HEK293 (cell line): ENCODE results near the gene RPS6KA5.

ENCODE experiments used
- CTCF ChIA-PET: fragments of 350-600 bp; formaldehyde crosslinking; extraction: SDS; loops from one replicate; lab custom pipeline; 2021; ENCODE audit warnings: antibody characterized with exemption; lab: Yijun Ruan, JAX
- POLR2A ChIA-PET: fragments of 300-600 bp; formaldehyde crosslinking; extraction: SDS; loops from one replicate; lab custom pipeline; 2020; ENCODE audit warnings: antibody characterized with exemption, inconsistent platforms; lab: Yijun Ruan, JAX
- H3K27ac ChIP-seq: fragments of 200-500 bp; sonication (Bioruptor generic); 2 replicates; pipeline ENCODE4 v1.5.1; 2014; ENCODE audit warnings: low read depth, low read length, control low read depth, inconsistent platforms; ENCODE audit errors: extremely low read depth
- H3K36me3 ChIP-seq, 2 experiments: fragments of 200-500 bp in 1 of 2; sonication (Bioruptor generic) in 1 of 2; 1 replicate in 1 of 2; 2 replicates in 1 of 2; pipeline ENCODE4 v1.5.1; 2014 to 2017; ENCODE audit warnings: inconsistent platforms in 2 of 2, low read length in 2 of 2; ENCODE audit not compliant: control insufficient read depth in 2 of 2, insufficient read depth in 1 of 2
- H3K4me1 ChIP-seq: fragments of 200-500 bp; sonication (Bioruptor generic); 2 replicates; pipeline ENCODE4 v1.5.1; 2014; ENCODE audit warnings: mild to moderate bottlenecking, low read length, inconsistent platforms; ENCODE audit not compliant: control insufficient read depth, insufficient read depth
- H3K4me3 ChIP-seq: 2 replicates; pipeline ENCODE4 v1.5.1; 2011; ENCODE audit warnings: low read depth, mild to moderate bottlenecking, control low read depth, low read length, moderate library complexity
- H3K9me3 ChIP-seq: fragments of 200-500 bp; sonication (Bioruptor generic); 2 replicates; pipeline ENCODE4 v1.5.1; 2014; ENCODE audit warnings: low read depth, low read length, inconsistent platforms; ENCODE audit not compliant: control insufficient read depth, insufficient read depth
- FEZF1 ChIP-seq: fragments of 450-650 bp; formaldehyde crosslinking; IDR thresholded peaks from 2 replicates; pipeline ENCODE4 v1.5.1; 2016; ENCODE audit warnings: missing biosample characterization, missing genetic modification characterization
- KLF10 ChIP-seq: fragments of 450-650 bp; IDR thresholded peaks from 2 replicates; pipeline ENCODE4 v1.5.1; 2018; ENCODE audit warnings: missing biosample characterization, mild to moderate bottlenecking, missing genetic modification characterization
- KLF8 ChIP-seq: fragments of 450-650 bp; formaldehyde crosslinking; IDR thresholded peaks from 2 replicates; pipeline ENCODE4 v1.5.1; 2016; ENCODE audit warnings: missing biosample characterization, missing genetic modification characterization
- MEIS1 ChIP-seq: sonication (generic); formaldehyde crosslinking; IDR thresholded peaks from 2 replicates; pipeline ENCODE4 v1.8.1; 2022; ENCODE audit warnings: missing genetic modification reagents, mild to moderate bottlenecking, borderline replicate concordance
- SP3 ChIP-seq: fragments of 450-650 bp; formaldehyde crosslinking; IDR thresholded peaks from 2 replicates; pipeline ENCODE4 v1.5.1; 2016; ENCODE audit warnings: missing biosample characterization, missing genetic modification characterization
- YY1 ChIP-seq: fragments of 450-650 bp; formaldehyde crosslinking; IDR thresholded peaks from 2 replicates; pipeline ENCODE4 v1.5.1; 2018; ENCODE audit warnings: missing biosample characterization, missing genetic modification characterization
- ZBTB21 ChIP-seq: fragments of 450-650 bp; formaldehyde crosslinking; IDR thresholded peaks from 2 replicates; pipeline ENCODE4 v1.5.1; 2017; ENCODE audit warnings: missing biosample characterization, missing genetic modification characterization
- ZBTB7A ChIP-seq: fragments of 450-650 bp; formaldehyde crosslinking; IDR thresholded peaks from 2 replicates; pipeline ENCODE4 v1.5.1; 2016; ENCODE audit warnings: low read depth, missing biosample characterization, missing genetic modification characterization
- ZNF169 ChIP-seq: fragments of 450-650 bp; formaldehyde crosslinking; IDR thresholded peaks from 2 replicates; pipeline ENCODE4 v1.5.1; 2016; ENCODE audit warnings: missing biosample characterization, missing genetic modification characterization
- ZNF239 ChIP-seq: fragments of 450-650 bp; formaldehyde crosslinking; IDR thresholded peaks from 2 replicates; pipeline ENCODE4 v1.5.1; 2016; ENCODE audit warnings: missing biosample characterization, missing genetic modification characterization
- ZNF266 ChIP-seq: fragments of 450-650 bp; formaldehyde crosslinking; IDR thresholded peaks from 2 replicates; pipeline ENCODE4 v1.5.1; 2016; ENCODE audit warnings: missing biosample characterization, missing genetic modification characterization, low read depth
- ZNF274 ChIP-seq, 2 experiments: fragments of 200-500 bp in 1 of 2; fragments of 450-650 bp in 1 of 2; sonication (Bioruptor generic) in 1 of 2; formaldehyde crosslinking in 1 of 2; IDR thresholded peaks; 2 replicates each; pipeline versions ENCODE4 v1.5.1 to v1.6.1; 2014 to 2016; ENCODE audit warnings: borderline replicate concordance in 1 of 2, inconsistent platforms in 1 of 2, low read length in 1 of 2, missing biosample characterization in 1 of 2, missing genetic modification characterization in 1 of 2
- ZNF311 ChIP-seq: fragments of 450-650 bp; formaldehyde crosslinking; IDR thresholded peaks from 2 replicates; pipeline ENCODE4 v1.5.1; 2017; ENCODE audit warnings: missing biosample characterization, missing genetic modification characterization, borderline replicate concordance
- ZNF558 ChIP-seq: fragments of 450-650 bp; formaldehyde crosslinking; IDR thresholded peaks from 2 replicates; pipeline ENCODE4 v1.5.1; 2016; ENCODE audit warnings: missing biosample characterization, missing genetic modification characterization
- ZNF677 ChIP-seq: fragments of 450-650 bp; IDR thresholded peaks from 2 replicates; pipeline ENCODE4 v1.5.0; 2018; ENCODE audit warnings: missing biosample characterization, mild to moderate bottlenecking, missing genetic modification characterization, moderate library complexity
- ZNF701 ChIP-seq: fragments of 450-650 bp; formaldehyde crosslinking; IDR thresholded peaks from 2 replicates; pipeline ENCODE4 v1.5.1; 2016; ENCODE audit warnings: missing biosample characterization, missing genetic modification characterization
- TF ChIP-seq, protein P1 (sequence below): fragments of 450-650 bp; formaldehyde crosslinking; IDR thresholded peaks from 2 replicates; pipeline ENCODE4 v1.5.1; 2016; ENCODE audit warnings: missing biosample characterization, missing genetic modification characterization, low read depth
- TF ChIP-seq, protein P2 (sequence below): fragments of 450-650 bp; formaldehyde crosslinking; IDR thresholded peaks from 2 replicates; pipeline ENCODE4 v1.5.0; 2017; ENCODE audit warnings: missing biosample characterization, missing genetic modification characterization, borderline replicate concordance
- TF ChIP-seq, protein P3 (sequence below): fragments of 450-650 bp; formaldehyde crosslinking; IDR thresholded peaks from 2 replicates; pipeline ENCODE4 v1.5.1; 2017; ENCODE audit warnings: missing biosample characterization, missing genetic modification characterization
- TF ChIP-seq, protein P4 (sequence below): fragments of 450-650 bp; formaldehyde crosslinking; IDR thresholded peaks from 2 replicates; pipeline ENCODE4 v1.5.1; 2017; ENCODE audit warnings: missing biosample characterization, missing genetic modification characterization
- TF ChIP-seq, protein P5 (sequence below): fragments of 450-650 bp; formaldehyde crosslinking; IDR thresholded peaks from 2 replicates; pipeline ENCODE4 v1.5.1; 2016; ENCODE audit warnings: missing biosample characterization, missing genetic modification characterization

The RPS6KA5 gene

DNA sequence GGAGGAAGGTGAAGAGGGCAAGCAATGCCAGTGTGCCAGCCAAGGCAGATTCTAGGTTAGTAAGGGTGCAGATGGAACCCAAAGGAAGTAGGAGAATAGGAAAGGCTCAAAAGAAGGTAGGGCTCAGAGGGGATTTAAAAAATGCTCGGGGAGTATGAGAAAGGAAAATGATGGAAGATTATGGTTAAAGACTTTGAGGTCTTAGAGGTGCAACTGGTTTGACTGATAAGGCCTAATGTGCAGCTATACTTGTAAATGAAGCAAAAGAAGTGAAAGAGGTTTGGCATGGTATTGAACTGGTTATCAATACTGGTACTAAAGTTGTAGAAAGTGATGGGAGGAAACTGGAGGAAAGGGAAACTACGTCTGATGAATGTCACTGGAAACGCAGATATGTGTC, 94.7 kb downstream of the RPS6KA5 start:
- no peak overlapping the region for H3K27ac ChIP-seq
- H3K4me3 ChIP-seq: no peak overlapping the region
- CTCF ChIA-PET: interaction anchor here (1.0 kb wide), 1 partner anchor 90 kb away, joined by 3 read pairs; no protein-coding TSS in a partner anchor

DNA sequence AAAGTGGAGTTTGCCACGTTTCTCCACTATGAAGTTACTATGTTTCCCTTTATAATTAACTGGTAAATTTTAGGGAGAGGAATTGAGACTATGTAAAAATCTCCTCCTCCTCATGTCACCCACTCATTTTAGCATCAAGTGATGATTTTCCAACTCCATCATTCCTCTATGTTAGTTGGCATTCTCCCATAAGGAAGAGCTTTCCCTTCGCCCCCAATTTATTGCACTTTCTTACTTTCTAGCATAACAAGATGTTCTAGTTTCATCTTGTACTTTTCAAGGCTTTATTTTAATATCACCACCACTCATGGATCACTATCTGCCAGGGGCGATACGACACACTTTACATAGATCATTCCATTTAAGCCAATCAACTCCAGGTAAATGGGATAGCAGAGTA, 97.1 kb downstream of the RPS6KA5 start:
- H3K4me3 ChIP-seq: no peak overlapping the region
- TF ChIP-seq FEZF1 (tag by site-specific recombination): no peak
- no peak for TF ChIP-seq ZNF239 (tag by site-specific recombination)
- no peak for TF ChIP-seq ZNF311 (tag by site-specific recombination)

More for the DNA sequence above, 94.7 kb downstream of the RPS6KA5 start:
- H3K4me1 ChIP-seq: peaks cover 5% of the 10 kb centered on the region
- POLR2A ChIA-PET: no interaction called here
- no peak for TF ChIP-seq ZNF701 (tag by site-specific recombination)
- TF ChIP-seq SP3 (tag by site-specific recombination): no peak
- no peak for TF ChIP-seq ZNF558 (tag by site-specific recombination)
- TF ChIP-seq ZNF239 (tag by site-specific recombination): no peak
- TF ChIP-seq, protein P1, sequence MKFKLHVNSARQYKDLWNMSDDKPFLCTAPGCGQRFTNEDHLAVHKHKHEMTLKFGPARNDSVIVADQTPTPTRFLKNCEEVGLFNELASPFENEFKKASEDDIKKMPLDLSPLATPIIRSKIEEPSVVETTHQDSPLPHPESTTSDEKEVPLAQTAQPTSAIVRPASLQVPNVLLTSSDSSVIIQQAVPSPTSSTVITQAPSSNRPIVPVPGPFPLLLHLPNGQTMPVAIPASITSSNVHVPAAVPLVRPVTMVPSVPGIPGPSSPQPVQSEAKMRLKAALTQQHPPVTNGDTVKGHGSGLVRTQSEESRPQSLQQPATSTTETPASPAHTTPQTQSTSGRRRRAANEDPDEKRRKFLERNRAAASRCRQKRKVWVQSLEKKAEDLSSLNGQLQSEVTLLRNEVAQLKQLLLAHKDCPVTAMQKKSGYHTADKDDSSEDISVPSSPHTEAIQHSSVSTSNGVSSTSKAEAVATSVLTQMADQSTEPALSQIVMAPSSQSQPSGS: no peak
- TF ChIP-seq, protein P2, sequence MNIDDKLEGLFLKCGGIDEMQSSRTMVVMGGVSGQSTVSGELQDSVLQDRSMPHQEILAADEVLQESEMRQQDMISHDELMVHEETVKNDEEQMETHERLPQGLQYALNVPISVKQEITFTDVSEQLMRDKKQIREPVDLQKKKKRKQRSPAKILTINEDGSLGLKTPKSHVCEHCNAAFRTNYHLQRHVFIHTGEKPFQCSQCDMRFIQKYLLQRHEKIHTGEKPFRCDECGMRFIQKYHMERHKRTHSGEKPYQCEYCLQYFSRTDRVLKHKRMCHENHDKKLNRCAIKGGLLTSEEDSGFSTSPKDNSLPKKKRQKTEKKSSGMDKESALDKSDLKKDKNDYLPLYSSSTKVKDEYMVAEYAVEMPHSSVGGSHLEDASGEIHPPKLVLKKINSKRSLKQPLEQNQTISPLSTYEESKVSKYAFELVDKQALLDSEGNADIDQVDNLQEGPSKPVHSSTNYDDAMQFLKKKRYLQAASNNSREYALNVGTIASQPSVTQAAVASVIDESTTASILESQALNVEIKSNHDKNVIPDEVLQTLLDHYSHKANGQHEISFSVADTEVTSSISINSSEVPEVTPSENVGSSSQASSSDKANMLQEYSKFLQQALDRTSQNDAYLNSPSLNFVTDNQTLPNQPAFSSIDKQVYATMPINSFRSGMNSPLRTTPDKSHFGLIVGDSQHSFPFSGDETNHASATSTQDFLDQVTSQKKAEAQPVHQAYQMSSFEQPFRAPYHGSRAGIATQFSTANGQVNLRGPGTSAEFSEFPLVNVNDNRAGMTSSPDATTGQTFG (tag by site-specific recombination): no peak
- TF ChIP-seq MEIS1 (CRISPR knock-in tag): no peak
- TF ChIP-seq ZNF266 (tag by site-specific recombination): no peak
- TF ChIP-seq KLF8 (tag by site-specific recombination): no peak
- no peak for TF ChIP-seq ZBTB7A (tag by site-specific recombination)
- TF ChIP-seq KLF10 (tag by site-specific recombination): no peak
- TF ChIP-seq, protein P3, sequence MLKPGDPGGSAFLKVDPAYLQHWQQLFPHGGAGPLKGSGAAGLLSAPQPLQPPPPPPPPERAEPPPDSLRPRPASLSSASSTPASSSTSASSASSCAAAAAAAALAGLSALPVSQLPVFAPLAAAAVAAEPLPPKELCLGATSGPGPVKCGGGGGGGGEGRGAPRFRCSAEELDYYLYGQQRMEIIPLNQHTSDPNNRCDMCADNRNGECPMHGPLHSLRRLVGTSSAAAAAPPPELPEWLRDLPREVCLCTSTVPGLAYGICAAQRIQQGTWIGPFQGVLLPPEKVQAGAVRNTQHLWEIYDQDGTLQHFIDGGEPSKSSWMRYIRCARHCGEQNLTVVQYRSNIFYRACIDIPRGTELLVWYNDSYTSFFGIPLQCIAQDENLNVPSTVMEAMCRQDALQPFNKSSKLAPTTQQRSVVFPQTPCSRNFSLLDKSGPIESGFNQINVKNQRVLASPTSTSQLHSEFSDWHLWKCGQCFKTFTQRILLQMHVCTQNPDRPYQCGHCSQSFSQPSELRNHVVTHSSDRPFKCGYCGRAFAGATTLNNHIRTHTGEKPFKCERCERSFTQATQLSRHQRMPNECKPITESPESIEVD (tag by site-specific recombination): no peak
- TF ChIP-seq ZBTB21: no peak
- TF ChIP-seq YY1 (tag by site-specific recombination): no peak
- no peak for TF ChIP-seq ZNF169 (tag by site-specific recombination)
- no peak for TF ChIP-seq ZNF677
- TF ChIP-seq ZNF274 (IDR thresholded peaks at IDR 0.05; ENCODE audit: low read length): no peak
- no peak for TF ChIP-seq ZNF274 (tag by site-specific recombination; IDR thresholded peaks at IDR 0.05; ENCODE audit: borderline replicate concordance)
- TF ChIP-seq, protein P4, sequence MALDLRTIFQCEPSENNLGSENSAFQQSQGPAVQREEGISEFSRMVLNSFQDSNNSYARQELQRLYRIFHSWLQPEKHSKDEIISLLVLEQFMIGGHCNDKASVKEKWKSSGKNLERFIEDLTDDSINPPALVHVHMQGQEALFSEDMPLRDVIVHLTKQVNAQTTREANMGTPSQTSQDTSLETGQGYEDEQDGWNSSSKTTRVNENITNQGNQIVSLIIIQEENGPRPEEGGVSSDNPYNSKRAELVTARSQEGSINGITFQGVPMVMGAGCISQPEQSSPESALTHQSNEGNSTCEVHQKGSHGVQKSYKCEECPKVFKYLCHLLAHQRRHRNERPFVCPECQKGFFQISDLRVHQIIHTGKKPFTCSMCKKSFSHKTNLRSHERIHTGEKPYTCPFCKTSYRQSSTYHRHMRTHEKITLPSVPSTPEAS (tag by site-specific recombination): no peak
- TF ChIP-seq, protein P5, sequence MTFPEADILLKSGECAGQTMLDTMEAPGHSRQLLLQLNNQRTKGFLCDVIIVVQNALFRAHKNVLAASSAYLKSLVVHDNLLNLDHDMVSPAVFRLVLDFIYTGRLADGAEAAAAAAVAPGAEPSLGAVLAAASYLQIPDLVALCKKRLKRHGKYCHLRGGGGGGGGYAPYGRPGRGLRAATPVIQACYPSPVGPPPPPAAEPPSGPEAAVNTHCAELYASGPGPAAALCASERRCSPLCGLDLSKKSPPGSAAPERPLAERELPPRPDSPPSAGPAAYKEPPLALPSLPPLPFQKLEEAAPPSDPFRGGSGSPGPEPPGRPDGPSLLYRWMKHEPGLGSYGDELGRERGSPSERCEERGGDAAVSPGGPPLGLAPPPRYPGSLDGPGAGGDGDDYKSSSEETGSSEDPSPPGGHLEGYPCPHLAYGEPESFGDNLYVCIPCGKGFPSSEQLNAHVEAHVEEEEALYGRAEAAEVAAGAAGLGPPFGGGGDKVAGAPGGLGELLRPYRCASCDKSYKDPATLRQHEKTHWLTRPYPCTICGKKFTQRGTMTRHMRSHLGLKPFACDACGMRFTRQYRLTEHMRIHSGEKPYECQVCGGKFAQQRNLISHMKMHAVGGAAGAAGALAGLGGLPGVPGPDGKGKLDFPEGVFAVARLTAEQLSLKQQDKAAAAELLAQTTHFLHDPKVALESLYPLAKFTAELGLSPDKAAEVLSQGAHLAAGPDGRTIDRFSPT (tag by site-specific recombination): no peak
- H3K36me3 ChIP-seq: no peaks in the 10 kb centered on the region; a peak in 1 of 3 replicates
- H3K9me3 ChIP-seq: no peaks in the 10 kb centered on the region

More for the DNA sequence above, 97.1 kb downstream of the RPS6KA5 start:
- CTCF ChIA-PET: interaction anchor here (0.7 to 1.2 kb wide), 2 partner anchors 11 to 48 kb away, joined by 3 read pairs; no protein-coding TSS in a partner anchor
- H3K36me3 ChIP-seq: no peaks in the 10 kb centered on the region; a peak in 1 of 3 replicates
- no peaks in the 10 kb centered on the region for H3K9me3 ChIP-seq
- H3K27ac ChIP-seq: no peak overlapping the region
- POLR2A ChIA-PET: no interaction called here
- H3K4me1 ChIP-seq: no peaks in the 10 kb centered on the region
